Spleen (tissue), 11 donors: Measurements from ENCODE around the gene SMIM5. TPM values are rescaled to one million over a fixed set of nuclear protein-coding genes. Genes with fewer than 3 reads are reported as not detected.

Experiments
- DNase-seq: peaks from one replicate; pipeline ENCODE4 v3.0.0-alpha.2; 2020
- H3K27ac ChIP-seq, 8 donors: fragments of 200-600 bp; sonication (generic) in 7 of 8; 1 replicate in 4 of 8; 2 replicates in 4 of 8; pipeline versions ENCODE4 v1.5.0 to v1.8.0; 2016 to 2021; ENCODE audit warnings: inconsistent platforms in 4 of 8, mild to moderate bottlenecking in 4 of 8, moderate library complexity in 1 of 8
- H3K27me3 ChIP-seq, 7 donors: fragments of 200-600 bp; sonication (generic) in 6 of 7; replicated peaks in 1 of 7; 1 replicate in 4 of 7; 2 replicates in 3 of 7; pipeline versions ENCODE4 v1.5.0 to v1.8.0; 2016 to 2021; ENCODE audit warnings: inconsistent platforms in 3 of 7, mild to moderate bottlenecking in 1 of 7
- H3K36me3 ChIP-seq, 6 donors: fragments of 200-600 bp; sonication (generic) in 5 of 6; 1 replicate in 4 of 6; 2 replicates in 2 of 6; pipeline versions ENCODE4 v1.5.0 to v1.8.0; 2016 to 2021; ENCODE audit warnings: inconsistent platforms in 2 of 6
- H3K4me1 ChIP-seq, 6 donors: fragments of 200-600 bp; sonication (generic) in 5 of 6; 1 replicate in 3 of 6; 2 replicates in 3 of 6; pipeline versions ENCODE4 v1.5.0 to v1.8.0; 2016 to 2021; ENCODE audit warnings: inconsistent platforms in 3 of 6
- H3K4me3 ChIP-seq, 8 donors: fragments of 200-600 bp; sonication (generic) in 7 of 8; 1 replicate in 4 of 8; 2 replicates in 4 of 8; pipeline versions ENCODE4 v1.5.0 to v1.8.0; 2016 to 2021; ENCODE audit warnings: inconsistent platforms in 4 of 8, mild to moderate bottlenecking in 4 of 8, moderate library complexity in 2 of 8
- H3K9me3 ChIP-seq, 8 donors: fragments of 200-600 bp; sonication (generic) in 7 of 8; 1 replicate in 4 of 8; 2 replicates in 4 of 8; pipeline versions ENCODE4 v1.5.0 to v1.8.0; 2016 to 2021; ENCODE audit warnings: inconsistent platforms in 4 of 8
- POLR2A ChIP-seq, 3 donors: fragments of 450-650 bp; IDR thresholded peaks; one replicate each; pipeline ENCODE4 v1.5.1; 2017; ENCODE audit warnings: antibody characterized with exemption in 3 of 3, mild to moderate bottlenecking in 1 of 3
- POLR2AphosphoS5 ChIP-seq, 3 donors: sonication (generic); formaldehyde crosslinking; IDR thresholded peaks; one replicate each; pipeline ENCODE4 v1.5.1; 2017; ENCODE audit warnings: antibody characterized with exemption in 3 of 3
- WGBS, 5 donors: extraction: QIAGEN DNeasy Blood & Tissue Kit in 3 of 5; methylation state at CpG; one replicate each; pipeline versions ENCODE4 v1.1.5 to v1.1.7; 2013 to 2018; 5-methylcytosine and 5-hydroxymethylcytosine counted together
- intact Hi-C: fragments of 100-400 bp; cut with DNase I; formaldehyde crosslinking; loops from one replicate; pipeline ENCODE4 v1.15.0; 2023; ENCODE audit warnings: low total_unique reads
- polyA plus RNA-seq, 3 donors: library from polyadenylated mRNA; stranded (reverse); fragments of 200-250 nt; gene quantifications; one replicate each; pipeline ENCODE4 v1.2.1, GENCODE V29; 2013
- total RNA-seq, 7 donors: library from RNA; depleted of rRNA in 3 of 7; stranded (reverse); fragments of >200 nt in 3 of 7; fragmentation: NEBNext Ultra II Directional in 4 of 7; extraction: Animal tissue kit (Norgen Biotek cat#: 25700) in 4 of 7; gene quantifications; one replicate each; pipeline versions ENCODE4 v1.1.0 to v1.2.1, GENCODE V29; 2016 to 2021
- TF ChIP-seq, protein P1 (sequence below), 11 experiments: fragments of 200-600 bp in 7 of 11; fragments of 450-650 bp in 4 of 11; sonication (generic) in 4 of 11; IDR thresholded peaks in 8 of 11; conservative IDR thresholded peaks in 3 of 11; 1 replicate in 7 of 11; 2 replicates in 4 of 11; pipeline versions ENCODE4 v1.4.0 to v1.8.0; 2016 to 2021; ENCODE audit warnings: antibody characterized with exemption in 11 of 11, inconsistent platforms in 4 of 11, mild to moderate bottlenecking in 1 of 11
- donor health status: healthy with polysubstance abuse.
- donor health status: DM: no; HTN: no; CAD: no; lungs with moderate emphysema.
- donor health status: DM: no; HTN: no; CAD: no.
- donor health status: Bipolar disorder and iron deficiency.
- donor health status: healthy.
- donor health status: DM: no; HTN: no; CAD: no.
- donor health status: DM: yes; HTN: yes; CAD: no.

Gene SMIM5
- total and polyA plus RNA-seq, 10 donors: 2.1 to 5.1 (median 3.7) TPM

DNA sequence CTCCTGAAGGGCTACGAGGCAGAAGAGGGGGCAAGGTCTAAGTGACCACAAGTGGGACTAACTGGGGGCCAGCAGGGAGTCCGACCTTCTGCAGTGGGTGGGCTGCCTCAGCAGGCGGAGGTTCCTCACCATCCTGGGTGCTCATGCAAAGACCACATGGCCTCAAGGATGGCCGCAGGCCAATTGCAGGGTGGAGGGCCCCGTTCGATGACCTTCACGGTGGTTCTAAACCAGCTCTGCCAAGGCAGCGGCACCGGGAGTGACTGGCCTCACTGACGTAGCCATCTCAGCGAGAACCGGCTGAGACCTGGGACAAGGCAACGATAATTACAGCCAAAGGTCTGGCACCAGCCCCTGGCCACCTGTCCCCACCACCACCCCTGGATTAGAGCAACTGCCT lies 5.7 kb downstream of the SMIM5 start:
- Histone ChIP-seq H3K4me3 (no peak overlapping the region), H3K4me1 (peaks cover 4 to 17% (median 7%) of the 10 kb centered on the region in 6 donors), H3K27ac (no peak overlapping the region), H3K27me3 (no peaks in the 10 kb centered on the region), H3K9me3 (no peaks in the 10 kb centered on the region), H3K36me3 (peaks cover 0 to 76% (median 13%) of the 10 kb centered on the region in 6 donors)
- intact Hi-C loops: no loop called here
- DNase-seq: peak; percentile 66
- 89 to 94% (median 90%) methylated on average over 13 of the region's 13 CpGs for WGBS, 5 donors
- TF ChIP-seq POLR2A (IDR thresholded peaks at IDR 0.05) (no peak), POLR2AphosphoS5 (IDR thresholded peaks at IDR 0.05) (no peak)
- TF ChIP-seq, protein P1, sequence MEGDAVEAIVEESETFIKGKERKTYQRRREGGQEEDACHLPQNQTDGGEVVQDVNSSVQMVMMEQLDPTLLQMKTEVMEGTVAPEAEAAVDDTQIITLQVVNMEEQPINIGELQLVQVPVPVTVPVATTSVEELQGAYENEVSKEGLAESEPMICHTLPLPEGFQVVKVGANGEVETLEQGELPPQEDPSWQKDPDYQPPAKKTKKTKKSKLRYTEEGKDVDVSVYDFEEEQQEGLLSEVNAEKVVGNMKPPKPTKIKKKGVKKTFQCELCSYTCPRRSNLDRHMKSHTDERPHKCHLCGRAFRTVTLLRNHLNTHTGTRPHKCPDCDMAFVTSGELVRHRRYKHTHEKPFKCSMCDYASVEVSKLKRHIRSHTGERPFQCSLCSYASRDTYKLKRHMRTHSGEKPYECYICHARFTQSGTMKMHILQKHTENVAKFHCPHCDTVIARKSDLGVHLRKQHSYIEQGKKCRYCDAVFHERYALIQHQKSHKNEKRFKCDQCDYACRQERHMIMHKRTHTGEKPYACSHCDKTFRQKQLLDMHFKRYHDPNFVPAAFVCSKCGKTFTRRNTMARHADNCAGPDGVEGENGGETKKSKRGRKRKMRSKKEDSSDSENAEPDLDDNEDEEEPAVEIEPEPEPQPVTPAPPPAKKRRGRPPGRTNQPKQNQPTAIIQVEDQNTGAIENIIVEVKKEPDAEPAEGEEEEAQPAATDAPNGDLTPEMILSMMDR (IDR thresholded peaks at IDR 0.05 in 8 of 11, conservative IDR thresholded peaks at IDR 0.05 in 3 of 11): no peak

DNA sequence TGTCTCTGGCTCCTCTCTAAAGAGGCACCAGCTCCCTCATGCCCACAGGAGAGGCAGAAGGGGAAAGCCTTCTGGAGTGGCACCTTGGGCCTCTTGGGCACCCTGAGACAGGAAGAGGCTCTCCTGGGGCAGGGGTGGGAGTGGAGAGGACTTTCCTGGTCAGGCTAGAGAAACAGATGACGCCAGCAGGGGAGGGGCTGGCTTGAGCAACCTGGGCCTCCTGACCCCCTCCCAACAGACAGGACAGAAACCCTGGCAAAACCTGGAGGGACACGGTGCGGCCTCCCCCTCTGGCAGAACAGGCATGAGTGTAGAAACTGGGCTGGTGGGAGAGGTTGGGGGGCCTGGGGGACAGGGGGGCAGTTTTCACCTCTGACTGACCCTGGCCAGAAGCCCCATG lies 6.1 kb downstream of the SMIM5 start:
- Histone ChIP-seq H3K27me3 (no peaks in the 10 kb centered on the region), H3K27ac (no peak overlapping the region), H3K9me3 (no peaks in the 10 kb centered on the region), H3K36me3 (peaks cover 0 to 80% (median 13%) of the 10 kb centered on the region in 6 donors), H3K4me1 (peaks cover 0 to 13% (median 3%) of the 10 kb centered on the region in 6 donors), H3K4me3 (no peak overlapping the region)
- WGBS, 5 donors: 75 to 93% (median 87%) methylated on average over 1 to 3 of the region's 3 CpGs
- TF ChIP-seq POLR2AphosphoS5 (IDR thresholded peaks at IDR 0.05) (no peak), POLR2A (IDR thresholded peaks at IDR 0.05) (no peak)
- TF ChIP-seq, protein P1 (IDR thresholded peaks at IDR 0.05 in 8 of 11, conservative IDR thresholded peaks at IDR 0.05 in 3 of 11): no peak
- DNase-seq: peak; percentile 47
- intact Hi-C loops: no loop called here

DNA sequence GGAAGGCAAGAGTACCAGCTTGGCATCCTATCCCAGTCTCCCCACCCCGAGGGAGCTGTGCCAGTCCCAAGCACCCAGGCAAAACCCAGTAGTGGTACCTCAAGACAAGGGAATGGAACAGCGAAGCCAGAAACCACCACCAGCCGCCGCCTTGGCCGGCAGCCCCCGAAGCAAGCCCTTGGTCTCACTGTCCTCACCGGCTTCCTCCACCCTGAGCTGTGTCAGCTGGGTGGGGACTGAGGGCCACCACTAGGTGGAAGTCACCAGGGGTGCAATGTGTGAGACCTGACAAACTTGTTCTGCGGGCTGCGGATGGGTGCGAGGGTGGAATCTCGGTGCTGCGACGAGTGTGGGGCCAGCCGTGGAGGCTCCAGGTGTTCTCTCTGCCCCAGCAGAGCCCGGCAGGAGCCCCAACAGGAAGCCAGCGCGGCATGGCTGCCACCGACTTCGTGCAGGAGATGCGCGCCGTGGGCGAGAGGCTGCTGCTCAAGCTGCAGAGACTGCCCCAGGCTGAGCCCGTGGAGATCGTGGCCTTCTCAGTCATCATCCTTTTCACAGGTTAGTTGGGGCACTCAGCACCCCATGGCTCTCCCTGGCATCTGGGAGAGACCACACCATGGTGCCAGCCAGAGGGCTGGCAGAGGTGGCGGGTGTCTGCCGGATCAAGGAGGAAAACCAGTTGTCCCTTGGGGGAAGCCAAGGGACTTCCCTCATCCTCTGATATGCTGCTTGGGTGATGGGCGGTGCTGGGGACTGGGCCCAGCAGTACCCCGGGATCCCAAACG lies 6.7 kb downstream of the SMIM5 start:
- Histone ChIP-seq H3K27ac (no peak overlapping the region), H3K27me3 (no peaks in the 10 kb centered on the region), H3K4me3 (no peak overlapping the region), H3K9me3 (no peaks in the 10 kb centered on the region), H3K36me3 (peaks cover 0 to 83% (median 13%) of the 10 kb centered on the region in 6 donors), H3K4me1 (peaks cover 0 to 10% (median 0%) of the 10 kb centered on the region in 6 donors)
- DNase-seq: peak; percentile 67
- 88 to 95% (median 93%) methylated on average over 19 to 30 of the region's 30 CpGs for WGBS, 5 donors
- intact Hi-C loops: no loop called here
- TF ChIP-seq, protein P1 (IDR thresholded peaks at IDR 0.05 in 8 of 11, conservative IDR thresholded peaks at IDR 0.05 in 3 of 11): no peak
- no peak for TF ChIP-seq POLR2AphosphoS5 (IDR thresholded peaks at IDR 0.05)
- TF ChIP-seq POLR2A (IDR thresholded peaks at IDR 0.05): no peak

DNA sequence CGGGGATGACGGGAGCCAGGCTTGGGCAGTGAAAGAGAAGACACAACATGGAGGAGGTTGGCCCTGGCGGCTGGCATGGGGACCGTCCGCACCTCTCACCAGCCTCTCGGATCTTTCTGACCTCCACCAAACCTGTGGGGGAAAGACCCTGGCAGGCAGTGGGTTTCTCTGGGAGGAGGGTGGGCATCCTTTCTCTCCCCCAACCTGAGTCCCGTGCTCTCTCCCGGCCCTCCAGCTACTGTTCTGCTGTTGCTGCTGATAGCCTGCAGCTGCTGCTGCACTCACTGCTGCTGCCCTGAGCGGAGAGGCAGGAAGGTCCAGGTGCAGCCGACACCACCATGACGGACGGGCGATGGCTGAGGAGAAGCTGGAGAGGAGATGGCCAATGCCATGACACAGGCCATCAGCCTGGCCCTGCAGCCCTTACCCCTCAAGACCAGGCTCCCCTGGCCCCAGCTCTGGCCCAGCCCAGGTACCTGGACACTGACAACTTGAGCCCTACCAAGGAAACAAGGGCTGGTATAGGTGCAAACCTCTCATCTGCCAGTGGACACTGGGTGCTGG lies 7.4 kb downstream of the SMIM5 start:
- H3K4me3 ChIP-seq: no peak overlapping the region
- no peak overlapping the region for H3K27ac ChIP-seq
- 92 to 95% (median 94%) methylated on average over 5 to 13 of the region's 13 CpGs for WGBS, 5 donors
- TF ChIP-seq POLR2AphosphoS5 (IDR thresholded peaks at IDR 0.05) (no peak), POLR2A (IDR thresholded peaks at IDR 0.05) (no peak)
- TF ChIP-seq, protein P1 (IDR thresholded peaks at IDR 0.05 in 8 of 11, conservative IDR thresholded peaks at IDR 0.05 in 3 of 11): no peak
- peaks cover 0 to 16% (median 3%) of the 10 kb centered on the region in 6 donors for H3K4me1 ChIP-seq
- H3K36me3 ChIP-seq: peaks cover 0 to 86% (median 13%) of the 10 kb centered on the region in 6 donors
- DNase-seq: peak; percentile 56
- H3K9me3 ChIP-seq: no peaks in the 10 kb centered on the region
- H3K27me3 ChIP-seq: no peaks in the 10 kb centered on the region
- intact Hi-C loops: no loop called here
